ENCODE data around the gene MIPEP. TPM values are rescaled to one million over a fixed set of nuclear protein-coding genes. Genes with fewer than 3 reads are reported as not detected.

MIPEP gene
- polyA plus RNA-seq, 1 donor (not counting 4 experiments of a cell fraction or from before 2014, with no cell fraction given): 35.0 TPM

DNA sequence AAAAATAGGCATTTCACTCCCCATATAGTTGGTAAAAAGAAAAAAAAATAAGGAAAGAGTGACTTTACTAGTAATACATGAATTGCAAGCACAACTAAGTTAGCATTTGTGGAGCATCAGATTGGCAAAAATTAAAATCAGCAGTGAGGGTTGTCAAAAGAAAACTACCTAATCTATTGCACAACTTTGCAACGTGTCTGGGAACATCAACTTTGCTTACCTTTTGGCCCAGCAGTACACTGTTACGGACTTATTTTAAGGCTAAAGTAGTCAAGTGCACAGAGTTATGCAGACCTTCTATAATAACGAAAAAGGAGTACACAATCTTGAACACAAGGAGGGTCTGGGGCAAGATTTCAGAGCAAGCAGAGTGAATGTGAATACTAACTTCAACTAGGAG lies 102.6 kb downstream of the MIPEP start:
- Histone ChIP-seq H3K4me3 (ENCODE audit: control insufficient read depth in 2 of 3, extremely low read depth in 1 of 3, insufficient read depth in 2 of 3, low read depth in 1 of 3, low read length in 3 of 3) (no peak overlapping the region), H3K9me1 (ENCODE audit: control insufficient read depth, extremely low read depth, insufficient read depth, low read length) (no peaks in the 10 kb centered on the region), H3K79me2 (ENCODE audit: control insufficient read depth, insufficient read depth, low read length) (no peaks in the 10 kb centered on the region), H3K4me1 (ENCODE audit: control insufficient read depth, extremely low read depth, insufficient read depth, low read length) (no peaks in the 10 kb centered on the region), H3K36me3 (ENCODE audit: control insufficient read depth in 2 of 2, extremely low read depth in 1 of 2, insufficient read depth in 2 of 2, low read length in 2 of 2) (no peaks in the 10 kb centered on the region), H2AFZ (ENCODE audit: control insufficient read depth, low read length) (no peak overlapping the region), H3K27me3 (ENCODE audit: control insufficient read depth, extremely low read depth, insufficient read depth, low read length) (no peaks in the 10 kb centered on the region), H3K9ac (ENCODE audit: control insufficient read depth, extremely low read depth, insufficient read depth, low read length) (no peak overlapping the region), H3K9me3 (ENCODE audit: control insufficient read depth, low read depth, low read length) (no peaks in the 10 kb centered on the region), H4K20me1 (ENCODE audit: control insufficient read depth, extremely low read depth, insufficient read depth, low read length) (no peaks in the 10 kb centered on the region), H3K4me2 (ENCODE audit: control insufficient read depth, extremely low read depth, insufficient read depth, low read depth, low read length) (no peak overlapping the region), H3K27ac (ENCODE audit: control insufficient read depth, insufficient read depth, low read length) (no peak overlapping the region)
- TF ChIP-seq EZH2 (IDR thresholded peaks at IDR 0.05; ENCODE audit: low read length): no peak
- TF ChIP-seq, protein P1, sequence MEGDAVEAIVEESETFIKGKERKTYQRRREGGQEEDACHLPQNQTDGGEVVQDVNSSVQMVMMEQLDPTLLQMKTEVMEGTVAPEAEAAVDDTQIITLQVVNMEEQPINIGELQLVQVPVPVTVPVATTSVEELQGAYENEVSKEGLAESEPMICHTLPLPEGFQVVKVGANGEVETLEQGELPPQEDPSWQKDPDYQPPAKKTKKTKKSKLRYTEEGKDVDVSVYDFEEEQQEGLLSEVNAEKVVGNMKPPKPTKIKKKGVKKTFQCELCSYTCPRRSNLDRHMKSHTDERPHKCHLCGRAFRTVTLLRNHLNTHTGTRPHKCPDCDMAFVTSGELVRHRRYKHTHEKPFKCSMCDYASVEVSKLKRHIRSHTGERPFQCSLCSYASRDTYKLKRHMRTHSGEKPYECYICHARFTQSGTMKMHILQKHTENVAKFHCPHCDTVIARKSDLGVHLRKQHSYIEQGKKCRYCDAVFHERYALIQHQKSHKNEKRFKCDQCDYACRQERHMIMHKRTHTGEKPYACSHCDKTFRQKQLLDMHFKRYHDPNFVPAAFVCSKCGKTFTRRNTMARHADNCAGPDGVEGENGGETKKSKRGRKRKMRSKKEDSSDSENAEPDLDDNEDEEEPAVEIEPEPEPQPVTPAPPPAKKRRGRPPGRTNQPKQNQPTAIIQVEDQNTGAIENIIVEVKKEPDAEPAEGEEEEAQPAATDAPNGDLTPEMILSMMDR (optimal IDR thresholded peaks at IDR 0.05 in 1 of 3, IDR thresholded peaks at IDR 0.05 in 1 of 3, conservative IDR thresholded peaks at IDR 0.05 in 1 of 3; ENCODE audit: extremely low read depth in 1 of 3, insufficient read depth in 2 of 3, low read length in 3 of 3): no peak
- DNase-seq (ENCODE audit: low read depth, low spot score) (no peak), FAIRE-seq (no peak)
- dilution Hi-C loops (cut with MboI; ENCODE audit: extremely low pct_ligation_motif_present, low sequenced_read_pairs): no loop called here

DNA sequence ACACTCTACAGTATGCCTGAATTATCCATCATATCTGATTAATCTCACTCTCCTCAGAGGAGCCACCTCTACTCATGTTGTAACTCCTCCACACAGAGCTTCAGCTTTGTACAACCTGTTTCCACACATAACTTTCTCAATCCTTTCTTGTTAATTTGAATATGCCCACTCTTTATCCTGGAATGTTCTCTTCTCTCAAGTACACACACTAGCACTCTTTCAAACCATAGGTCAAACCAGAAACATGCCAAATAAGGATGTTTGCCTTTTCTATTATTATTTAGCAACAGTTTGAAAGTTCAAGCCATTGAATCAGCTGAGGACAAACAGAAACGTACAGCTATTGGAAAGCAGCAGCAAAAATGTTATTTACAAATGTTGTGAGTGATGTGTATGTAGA lies 110.3 kb downstream of the MIPEP start:
- dilution Hi-C loops (cut with MboI; ENCODE audit: extremely low pct_ligation_motif_present, low sequenced_read_pairs): no loop called here
- Histone ChIP-seq H3K4me1 (ENCODE audit: control insufficient read depth, extremely low read depth, insufficient read depth, low read length) (no peaks in the 10 kb centered on the region), H3K27me3 (ENCODE audit: control insufficient read depth, extremely low read depth, insufficient read depth, low read length) (no peaks in the 10 kb centered on the region), H4K20me1 (ENCODE audit: control insufficient read depth, extremely low read depth, insufficient read depth, low read length) (no peaks in the 10 kb centered on the region), H2AFZ (ENCODE audit: control insufficient read depth, low read length) (no peak overlapping the region), H3K36me3 (ENCODE audit: control insufficient read depth in 2 of 2, extremely low read depth in 1 of 2, insufficient read depth in 2 of 2, low read length in 2 of 2) (no peaks in the 10 kb centered on the region), H3K9me1 (ENCODE audit: control insufficient read depth, extremely low read depth, insufficient read depth, low read length) (no peaks in the 10 kb centered on the region), H3K27ac (ENCODE audit: control insufficient read depth, insufficient read depth, low read length) (no peak overlapping the region), H3K4me2 (ENCODE audit: control insufficient read depth, extremely low read depth, insufficient read depth, low read depth, low read length) (no peak overlapping the region), H3K4me3 (ENCODE audit: control insufficient read depth in 2 of 3, extremely low read depth in 1 of 3, insufficient read depth in 2 of 3, low read depth in 1 of 3, low read length in 3 of 3) (no peak overlapping the region), H3K9ac (ENCODE audit: control insufficient read depth, extremely low read depth, insufficient read depth, low read length) (no peak overlapping the region), H3K79me2 (ENCODE audit: control insufficient read depth, insufficient read depth, low read length) (no peaks in the 10 kb centered on the region), H3K9me3 (ENCODE audit: control insufficient read depth, low read depth, low read length) (no peaks in the 10 kb centered on the region)
- TF ChIP-seq, protein P1 (optimal IDR thresholded peaks at IDR 0.05 in 1 of 3, IDR thresholded peaks at IDR 0.05 in 1 of 3, conservative IDR thresholded peaks at IDR 0.05 in 1 of 3; ENCODE audit: extremely low read depth in 1 of 3, insufficient read depth in 2 of 3, low read length in 3 of 3): no peak
- TF ChIP-seq EZH2 (IDR thresholded peaks at IDR 0.05; ENCODE audit: low read length): no peak
- no peak for FAIRE-seq
- no peak for DNase-seq (ENCODE audit: low read depth, low spot score)
